HG02852 (cell line): ENCODE data around the gene OIT3.

ENCODE experiments used
- ATAC-seq: cut with Tn5 transposase; IDR thresholded peaks from one replicate; pipeline ENCODE4 v1.9.1; 2021; ENCODE audit warnings: mild to moderate bottlenecking, moderate library complexity; ENCODE audit not compliant: unreplicated experiment

OIT3 gene

DNA sequence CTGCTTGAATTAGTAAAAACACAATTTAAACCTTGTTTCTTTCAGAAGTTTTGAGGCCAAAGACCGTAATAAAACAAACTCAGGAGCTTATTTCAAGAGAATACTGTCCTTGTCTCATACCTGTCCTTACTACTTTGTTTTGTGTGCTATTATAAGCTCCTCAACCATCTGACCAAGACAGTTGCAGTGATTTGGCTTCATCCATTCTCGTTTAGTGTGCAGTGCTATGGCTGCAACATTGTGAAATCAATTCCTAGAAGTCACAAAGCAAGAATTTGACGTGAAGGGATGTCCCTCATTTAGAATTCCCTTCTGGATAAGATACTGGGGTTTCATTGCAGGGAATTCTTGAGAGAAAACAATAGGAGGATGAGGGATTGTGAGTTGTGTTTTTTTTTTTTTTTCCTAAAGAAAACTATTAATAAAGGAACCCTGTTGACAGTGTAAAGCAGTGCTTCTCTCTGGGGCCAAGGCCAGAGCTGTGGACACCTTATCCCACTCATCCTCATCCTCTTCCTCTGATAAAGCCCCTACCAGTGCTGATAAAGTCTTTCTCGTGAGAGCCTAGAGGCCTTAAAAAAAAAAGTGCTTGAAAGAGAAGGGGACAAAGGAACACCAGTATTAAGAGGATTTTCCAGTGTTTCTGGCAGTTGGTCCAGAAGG is at the start of gene OIT3:
Gene OIT3 (plus strand): TSS at position 604 of the 663 bp plus-strand sequence. CDS start 60 bp downstream, outside the sequence.
- ATAC-seq: no peak

- ATAC-seq: no peak
Observed at GRCh38 chr10:72846238-72846637, 47.3 kb upstream of the OIT3 start.

- ATAC-seq: no peak
Observed at GRCh38 chr10:72847681-72848080, 45.9 kb upstream of the OIT3 start.

GRCh38 chr10:72850861-72851260 is 42.7 kb upstream of the OIT3 start:
- no peak for ATAC-seq

DNA sequence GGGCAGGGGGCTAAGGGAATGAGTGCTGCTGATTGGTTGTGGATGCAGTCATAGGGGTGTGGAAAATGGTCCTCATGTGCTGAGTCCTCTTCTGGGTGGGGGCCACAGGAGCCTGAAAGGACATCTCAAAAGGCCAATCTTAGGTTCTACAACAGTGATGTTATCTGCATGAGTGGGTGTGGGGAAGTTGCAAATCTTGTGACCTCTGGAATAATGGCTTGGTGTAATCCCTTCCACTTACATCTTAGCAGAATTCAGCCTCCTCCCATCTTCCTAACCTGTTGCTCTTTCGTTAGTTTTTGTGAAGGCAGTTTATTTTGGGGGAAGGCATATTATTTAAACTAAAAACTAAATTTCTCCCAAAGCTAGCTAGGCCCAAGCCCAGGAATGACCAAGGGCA is 42.0 kb upstream of the OIT3 start:
- ATAC-seq: no peak

- ATAC-seq: no peak
Observed at GRCh38 chr10:72852508-72852907, 41.0 kb upstream of the OIT3 start.

DNA sequence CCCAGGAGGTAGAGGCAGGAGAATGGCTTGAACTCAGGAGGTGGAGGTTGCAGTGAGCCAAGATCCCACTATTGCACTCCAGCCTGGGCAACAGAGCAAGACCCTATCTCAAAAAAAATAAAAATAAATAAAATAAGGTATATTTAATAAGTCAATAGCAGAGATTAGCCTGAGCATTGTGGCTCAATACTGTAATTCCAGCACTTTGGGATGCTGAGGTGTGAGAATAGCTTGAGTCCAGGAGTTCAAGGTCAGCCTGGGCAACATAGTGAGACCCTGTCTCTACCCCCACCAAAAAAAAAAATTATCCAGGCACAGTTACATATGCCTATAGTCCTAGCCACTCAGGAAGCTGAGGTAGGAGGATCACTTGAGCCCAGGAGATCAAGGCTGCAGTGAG is 38.4 kb upstream of the OIT3 start:
- ATAC-seq: no peak

GRCh38 chr10:72855790-72856189 is 37.7 kb upstream of the OIT3 start:
- ATAC-seq: no peak

GRCh38 chr10:72858067-72858466 is 35.5 kb upstream of the OIT3 start:
- ATAC-seq: no peak

- no peak for ATAC-seq
Observed at GRCh38 chr10:72862957-72863356, 30.6 kb upstream of the OIT3 start.

DNA sequence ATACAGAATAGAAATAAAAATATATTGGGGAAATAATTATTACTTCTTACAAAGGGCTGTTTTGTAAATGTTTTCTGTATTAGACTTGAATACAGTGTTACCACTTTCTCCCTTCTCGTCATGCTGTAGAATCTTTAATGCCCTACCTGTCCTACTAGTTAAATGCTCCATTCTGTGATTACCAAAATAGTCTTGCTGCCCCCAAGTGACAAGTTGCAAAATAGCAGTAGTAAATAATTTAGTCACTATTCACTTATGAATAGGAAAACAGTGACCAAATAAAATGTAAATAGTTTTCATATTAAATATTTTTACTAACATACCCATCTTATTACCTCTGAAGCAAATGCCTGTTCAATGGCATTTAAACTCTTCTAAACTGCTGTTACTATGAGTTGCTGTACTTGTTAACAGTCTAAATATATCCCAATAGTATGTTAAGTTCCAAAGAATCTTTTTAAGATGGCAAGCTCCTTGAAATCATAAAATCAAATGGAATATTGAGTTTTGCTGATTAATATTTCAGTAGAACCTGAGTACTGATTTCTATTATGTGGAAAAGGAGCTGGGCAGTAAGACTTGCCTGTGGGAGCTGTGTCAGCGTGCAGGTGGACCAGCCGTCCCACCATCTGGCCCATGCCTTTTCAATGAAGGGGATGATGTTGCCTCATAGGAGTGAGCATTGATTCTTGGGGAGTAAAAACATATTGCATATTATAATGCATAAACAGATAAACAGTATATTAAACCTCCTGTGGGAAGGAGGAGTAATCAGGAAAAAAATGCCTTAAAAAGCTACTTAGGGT is 18.1 kb upstream of the OIT3 start:
- no peak for ATAC-seq

DNA sequence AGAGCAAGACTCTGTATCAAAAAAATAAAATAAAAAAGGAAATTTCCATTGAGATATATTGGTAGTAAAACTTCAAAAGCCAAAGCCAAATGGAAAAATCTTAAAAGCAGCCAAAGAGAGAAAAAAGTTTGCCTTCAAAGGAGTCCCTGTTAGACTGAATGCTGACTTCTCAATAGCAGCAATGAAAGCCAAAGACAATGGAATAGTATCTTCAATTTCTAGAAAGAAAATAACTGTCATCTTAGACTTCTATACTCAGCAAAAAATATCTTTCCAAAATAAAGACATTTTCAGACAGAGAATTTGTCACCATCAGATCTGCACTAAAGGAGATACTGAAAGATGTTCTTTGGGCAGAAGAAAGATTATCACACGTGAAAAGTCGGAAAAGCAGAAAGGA is 14.3 kb upstream of the OIT3 start:
- no peak for ATAC-seq

GRCh38 chr10:72881291-72881690 is 12.2 kb upstream of the OIT3 start:
- ATAC-seq: no peak

DNA sequence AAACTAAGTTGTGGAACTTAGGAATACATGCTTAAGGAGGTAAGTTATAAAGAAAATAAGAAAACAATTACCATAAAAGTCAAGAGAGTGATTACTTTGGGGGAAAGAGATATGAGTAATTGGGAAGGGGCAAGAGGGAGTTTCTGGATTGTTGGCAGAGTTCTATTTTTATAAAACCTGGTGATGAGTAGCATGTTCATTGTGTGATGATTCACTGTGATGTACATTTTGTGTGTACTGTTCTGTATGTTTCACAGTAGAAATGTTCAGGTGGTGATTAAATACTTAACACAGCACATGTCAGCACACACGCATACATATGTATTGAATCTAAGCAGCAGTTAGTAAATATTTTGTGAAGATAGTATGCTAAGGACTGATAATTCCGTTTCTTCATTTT is 9.7 kb upstream of the OIT3 start:
- ATAC-seq: no peak

GRCh38 chr10:72885953-72886352 is 7.6 kb upstream of the OIT3 start:
- ATAC-seq: no peak

DNA sequence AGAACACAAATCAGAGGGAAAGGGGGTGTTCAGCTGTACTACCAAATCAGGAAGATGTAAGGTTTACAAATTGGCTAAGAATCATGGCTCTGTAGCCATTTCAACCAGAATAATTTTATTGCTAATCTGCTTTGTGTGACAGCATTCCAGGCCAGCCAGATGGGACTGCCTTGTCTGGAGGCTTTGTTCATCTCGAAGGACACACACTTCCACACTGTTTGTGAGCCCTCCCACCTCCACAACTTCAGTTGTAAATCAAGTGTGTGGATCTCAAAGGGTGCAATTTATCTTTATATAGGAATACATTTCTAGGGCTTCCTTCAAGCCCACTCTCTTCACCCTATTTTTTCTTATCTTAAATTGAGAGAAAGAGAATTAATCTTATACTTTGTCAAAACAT is 6.9 kb upstream of the OIT3 start:
- ATAC-seq: no peak

- ATAC-seq: no peak
Observed at GRCh38 chr10:72887043-72887442, 6.5 kb upstream of the OIT3 start.

GRCh38 chr10:72888151-72888638 is 5.3 kb upstream of the OIT3 start:
- no peak for ATAC-seq

GRCh38 chr10:72889391-72889831 is 4.1 kb upstream of the OIT3 start:
- no peak for ATAC-seq

- ATAC-seq: no peak
Observed at GRCh38 chr10:72890086-72890485, 3.5 kb upstream of the OIT3 start.

- ATAC-seq: no peak
Observed at GRCh38 chr10:72895236-72895850, 1.8 kb downstream of the OIT3 start.

DNA sequence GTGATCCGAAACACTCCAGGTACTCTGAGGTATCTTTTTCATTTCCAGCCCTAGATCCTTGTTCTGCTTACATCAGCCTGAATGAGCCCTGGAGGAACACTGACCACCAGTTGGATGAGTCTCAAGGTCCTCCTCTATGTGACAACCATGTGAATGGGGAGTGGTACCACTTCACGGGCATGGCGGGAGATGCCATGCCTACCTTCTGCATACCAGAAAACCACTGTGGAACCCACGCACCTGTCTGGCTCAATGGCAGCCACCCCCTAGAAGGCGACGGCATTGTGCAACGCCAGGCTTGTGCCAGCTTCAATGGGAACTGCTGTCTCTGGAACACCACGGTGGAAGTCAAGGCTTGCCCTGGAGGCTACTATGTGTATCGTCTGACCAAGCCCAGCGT is 5.1 kb downstream of the OIT3 start:
- no peak for ATAC-seq
